Renal pelvis (tissue), 4 donors: Measurements from ENCODE around the gene CALHM2. TPM values are rescaled to one million over a fixed set of nuclear protein-coding genes. Genes with fewer than 3 reads are reported as not detected.
"Not testable (repeated sequence)": the region's sequence is repeated elsewhere in the genome, so short reads cannot be mapped to it uniquely, and the experiment has no call there.

Source experiments
- DNase-seq: peaks from one replicate; pipeline ENCODE4 v3.0.0-alpha.2; 2013
- polyA plus RNA-seq, 3 donors: library from polyadenylated mRNA; unstranded; fragments of 120-200 nt; gene quantifications; one replicate each; pipeline ENCODE4 v1.2.1, GENCODE V29; 2013; ENCODE audit not compliant: insufficient read length in 3 of 3

The CALHM2 gene
- polyA plus RNA-seq, 3 donors = 12.9 to 14.4 (median 14.3) TPM

- DNase-seq = no peak
Measured at GRCh38 chr10:103423748-103424147, 28.4 kb downstream of the CALHM2 start.

DNA sequence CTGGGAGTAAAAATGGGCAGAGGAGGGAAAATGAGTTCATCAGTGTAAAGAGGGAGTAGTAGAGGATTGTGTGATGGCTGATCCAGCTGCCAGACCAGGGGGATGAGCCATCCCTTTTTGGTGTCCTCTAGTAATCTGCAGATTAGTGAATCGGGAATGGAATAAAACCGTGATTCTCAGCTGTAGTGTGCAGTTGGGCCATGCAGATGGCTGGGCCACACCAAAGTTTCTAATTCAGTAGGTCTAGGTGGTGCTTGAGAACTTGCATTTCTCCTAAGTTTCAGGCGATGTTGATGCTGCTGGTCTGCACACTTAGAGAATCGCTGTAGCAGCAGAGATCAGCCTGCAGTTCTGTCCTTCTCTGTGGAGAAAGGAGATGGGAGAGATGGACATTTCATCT is 33.1 kb downstream of the CALHM2 start:
- no peak for DNase-seq

DNA sequence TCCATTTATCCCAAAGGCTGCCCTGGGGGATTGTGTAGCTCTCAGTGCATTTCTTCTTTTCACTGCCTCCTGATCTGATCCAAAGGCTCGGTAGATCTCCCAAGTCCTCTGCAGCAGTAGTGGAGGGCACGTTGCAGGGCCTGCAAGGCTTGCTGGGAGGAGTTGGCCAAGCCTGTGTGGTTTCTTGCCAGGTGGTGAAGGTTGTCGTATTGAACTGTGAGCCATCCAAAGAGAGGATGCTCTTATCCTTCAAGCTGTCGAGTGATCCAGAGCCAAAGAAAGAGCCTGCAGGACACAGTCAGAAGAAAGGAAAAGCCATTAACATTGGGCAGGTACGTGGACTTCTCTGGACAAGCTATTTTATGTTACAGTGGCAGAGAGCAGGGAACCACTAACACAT is 34.6 kb downstream of the CALHM2 start:
- DNase-seq = no peak

DNA sequence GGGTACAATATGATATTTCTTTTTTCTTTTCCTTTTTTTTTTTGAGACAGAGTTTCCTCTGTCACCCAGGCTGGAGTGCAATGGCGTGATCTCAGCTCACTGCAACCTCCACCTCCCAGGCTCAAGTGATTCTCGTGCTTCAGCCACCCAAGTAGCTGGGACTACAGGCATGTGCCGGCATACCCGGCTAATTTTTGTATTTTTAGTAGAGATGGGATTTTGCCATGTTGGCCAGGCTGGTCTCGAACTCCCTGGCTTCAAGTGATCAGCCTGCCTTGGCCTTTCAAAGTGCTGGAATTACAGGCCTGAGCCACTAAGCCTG is 35.1 kb downstream of the CALHM2 start:
- not testable (repeated sequence) for DNase-seq

DNA sequence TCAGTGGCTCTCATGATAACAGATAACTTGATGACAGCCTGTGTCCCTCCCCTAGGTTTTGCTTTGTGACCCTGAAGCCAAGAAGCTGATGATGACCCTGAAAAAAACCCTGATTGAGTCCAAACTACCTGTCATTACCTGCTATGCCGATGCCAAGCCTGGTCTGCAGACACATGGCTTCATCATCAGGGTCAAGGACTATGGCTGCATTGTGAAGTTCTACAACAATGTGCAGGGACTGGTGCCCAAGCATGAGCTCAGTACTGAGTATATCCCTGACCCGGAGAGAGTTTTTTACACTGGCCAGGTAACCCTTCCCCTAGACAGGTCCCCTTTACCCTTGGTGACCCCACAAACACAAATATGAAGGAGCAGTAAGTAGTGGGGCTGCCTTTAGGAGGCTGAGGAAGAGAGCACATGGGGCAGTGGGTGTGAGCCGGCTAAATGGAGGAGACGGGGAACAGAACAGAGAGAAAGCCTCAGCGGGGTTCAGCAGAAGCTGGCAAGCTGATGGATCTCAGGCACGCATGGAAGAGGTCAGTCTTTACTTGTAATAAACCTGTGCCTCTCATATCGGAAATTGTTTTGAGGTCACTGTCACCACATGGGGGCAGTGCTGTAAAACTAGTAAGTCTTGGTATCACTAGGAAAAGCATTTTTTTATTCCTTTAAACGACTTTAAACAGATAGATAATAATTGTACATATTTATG is 35.6 kb downstream of the CALHM2 start:
- peak; percentile 67 for DNase-seq

DNA sequence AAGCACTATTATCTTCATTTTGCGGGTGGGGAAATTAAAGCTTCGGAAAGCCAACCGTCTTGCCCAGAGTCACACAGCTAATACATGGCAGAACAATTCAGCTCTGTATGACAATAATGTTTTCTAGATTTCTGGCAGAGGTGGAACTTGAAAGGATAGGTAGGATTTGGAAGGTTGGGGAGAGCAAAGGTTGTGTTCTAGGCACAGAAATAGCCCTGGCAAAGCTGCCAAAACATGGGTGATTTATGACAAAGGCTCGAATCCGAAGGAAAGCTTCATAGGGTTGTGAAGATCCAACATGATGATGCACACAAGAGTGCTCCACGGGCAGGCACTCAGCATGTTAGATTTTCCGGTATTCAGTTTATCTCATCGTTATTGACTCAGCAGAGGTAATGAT is 36.6 kb downstream of the CALHM2 start:
- no peak for DNase-seq

- no peak for DNase-seq
Measured at GRCh38 chr10:103413564-103413963, 38.6 kb downstream of the CALHM2 start.

DNA sequence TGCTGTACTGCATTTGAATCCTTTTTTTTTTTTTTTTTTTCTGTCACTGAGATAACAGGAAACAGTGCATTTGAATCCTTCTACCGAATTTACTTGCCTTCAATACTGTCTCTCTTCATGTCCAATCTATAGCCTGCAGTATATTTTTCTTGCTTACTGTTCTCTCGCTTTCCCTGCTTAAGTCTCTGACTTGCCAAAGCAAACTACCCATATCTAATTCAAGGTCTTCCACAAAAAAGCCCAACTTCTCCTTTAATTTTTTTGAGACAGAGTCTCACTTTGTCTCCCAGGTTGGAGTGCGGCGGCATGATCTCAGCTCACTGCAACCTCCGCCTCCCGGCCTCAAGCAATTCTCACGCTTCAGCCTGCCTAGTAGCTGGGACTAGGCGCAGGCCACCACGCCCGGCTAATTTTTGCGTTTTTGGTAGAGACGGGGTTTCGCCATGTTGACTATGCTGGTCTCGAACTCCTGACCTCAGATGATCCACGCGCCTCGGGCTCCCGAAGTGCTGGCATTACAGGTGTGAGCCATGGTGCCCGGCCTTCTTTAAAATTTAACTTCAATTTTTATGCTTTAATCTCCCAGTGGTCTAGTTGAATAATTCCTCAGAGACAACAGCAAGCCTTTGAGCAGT is 54.9 kb downstream of the CALHM2 start:
- DNase-seq = no peak

DNA sequence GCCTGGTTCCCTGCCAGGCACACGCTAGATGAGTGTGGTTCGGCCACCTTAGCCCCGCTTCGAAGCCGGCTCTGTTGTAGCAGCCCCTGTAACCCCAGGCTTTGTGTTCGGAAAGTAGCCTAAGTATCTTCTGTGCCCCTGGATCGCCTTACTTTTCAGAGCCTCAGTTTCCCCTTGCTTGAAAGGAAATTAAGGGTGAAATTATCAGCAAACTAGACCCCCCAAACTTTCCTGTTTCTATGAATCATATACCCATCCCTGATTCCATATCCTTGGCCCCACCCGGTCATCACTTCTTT is 55.4 kb downstream of the CALHM2 start:
- DNase-seq = no peak

Other genes with a start within 250 kb of the CALHM2 start
- under 1 TPM in 2 of 3 donors, not detected in 1; 0.11 to 0.21 TPM for gene RPEL1, start 206.5 kb downstream of the CALHM2 start, polyA plus RNA-seq
- gene INA, start 175.2 kb downstream of the CALHM2 start, polyA plus RNA-seq = 1 to 10 TPM in 1 of 3 donors, under 1 TPM in 2; 0.18 to 1.2 (median 0.31) TPM
- 10 to 100 TPM; 11.8 to 13.6 (median 12.3) TPM for gene PCGF6, start 101.2 kb downstream of the CALHM2 start, polyA plus RNA-seq
- gene TAF5, start 84.4 kb downstream of the CALHM2 start, polyA plus RNA-seq = 1 to 10 TPM; 6.9 to 8.1 (median 7.9) TPM
- gene ATP5MK, start 55.9 kb downstream of the CALHM2 start, polyA plus RNA-seq = 100 to 1,000 TPM; 196 to 243 (median 202) TPM
- 10 to 100 TPM; 35.9 to 44.9 (median 42.7) TPM for gene PDCD11, start 55.7 kb downstream of the CALHM2 start, polyA plus RNA-seq
- gene CALHM1, start 6.5 kb upstream of the CALHM2 start, polyA plus RNA-seq = under 1 TPM in 2 of 3 donors, not detected in 1; 0.06 to 0.14 TPM
- gene CALHM3, start 26.9 kb upstream of the CALHM2 start, polyA plus RNA-seq = not detected
- 1 to 10 TPM; 1.9 to 2.3 (median 1.9) TPM for gene NEURL1, start 41.3 kb upstream of the CALHM2 start, polyA plus RNA-seq